ENCODE measurements around the gene DACT1. TPM values are rescaled to one million over a fixed set of nuclear protein-coding genes. Genes with fewer than 3 reads are reported as not detected.

The DACT1 gene
- total RNA-seq, 1 experiment from 2014 or later, result 4.4 TPM

- DNase-seq, result no peak
- Mint-ChIP-seq H3K36me3 (ENCODE audit: insufficient read depth in 1 of 3, low read depth in 3 of 3) (peaks cover 0 to 14% (median 0%) of the 10 kb centered on the region in 3 experiments; a peak in 3 of 7 replicates), H3K27ac (no peak overlapping the region), H3K4me3 (no peak overlapping the region), H3K9me3 (no peaks in the 10 kb centered on the region), H3K27me3 (ENCODE audit: low read depth) (no peaks in the 10 kb centered on the region; the same call in 1 of the 2 replicates), H3K4me1 (no peaks in the 10 kb centered on the region)
- H2AK5ac ChIP-seq (ENCODE audit: insufficient read length, low read length), result no peak overlapping the region
- no peak overlapping the region for H2BK120ac ChIP-seq (ENCODE audit: low read depth, low read length, poor library complexity, severe bottlenecking)
- H2BK20ac ChIP-seq (ENCODE audit: low read depth, low read length, poor library complexity, severe bottlenecking), result no peak overlapping the region
- TF ChIP-seq, protein P1, sequence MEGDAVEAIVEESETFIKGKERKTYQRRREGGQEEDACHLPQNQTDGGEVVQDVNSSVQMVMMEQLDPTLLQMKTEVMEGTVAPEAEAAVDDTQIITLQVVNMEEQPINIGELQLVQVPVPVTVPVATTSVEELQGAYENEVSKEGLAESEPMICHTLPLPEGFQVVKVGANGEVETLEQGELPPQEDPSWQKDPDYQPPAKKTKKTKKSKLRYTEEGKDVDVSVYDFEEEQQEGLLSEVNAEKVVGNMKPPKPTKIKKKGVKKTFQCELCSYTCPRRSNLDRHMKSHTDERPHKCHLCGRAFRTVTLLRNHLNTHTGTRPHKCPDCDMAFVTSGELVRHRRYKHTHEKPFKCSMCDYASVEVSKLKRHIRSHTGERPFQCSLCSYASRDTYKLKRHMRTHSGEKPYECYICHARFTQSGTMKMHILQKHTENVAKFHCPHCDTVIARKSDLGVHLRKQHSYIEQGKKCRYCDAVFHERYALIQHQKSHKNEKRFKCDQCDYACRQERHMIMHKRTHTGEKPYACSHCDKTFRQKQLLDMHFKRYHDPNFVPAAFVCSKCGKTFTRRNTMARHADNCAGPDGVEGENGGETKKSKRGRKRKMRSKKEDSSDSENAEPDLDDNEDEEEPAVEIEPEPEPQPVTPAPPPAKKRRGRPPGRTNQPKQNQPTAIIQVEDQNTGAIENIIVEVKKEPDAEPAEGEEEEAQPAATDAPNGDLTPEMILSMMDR (conservative IDR thresholded peaks at IDR 0.05), result no peak
- H3T11ph ChIP-seq (ENCODE audit: low read length), result no peak overlapping the region
- no peak overlapping the region for H3K27ac ChIP-seq (ENCODE audit: insufficient read length, low read depth, low read length)
- H3K79me2 ChIP-seq (ENCODE audit: insufficient read depth, low read length), result peaks cover 3% of the 10 kb centered on the region; the same call in 1 of the 2 replicates
- H2BK5ac ChIP-seq (ENCODE audit: insufficient read length, low read length), result no peak overlapping the region
- H3K27me3 ChIP-seq (ENCODE audit: insufficient read depth, low read length), result no peaks in the 10 kb centered on the region
- H3K9me3 ChIP-seq (ENCODE audit: control insufficient read depth, low read depth, low read length), result no peaks in the 10 kb centered on the region
- no peak overlapping the region for H2AFZ ChIP-seq (ENCODE audit: low read length)
- no peaks in the 10 kb centered on the region for H3K4me1 ChIP-seq (ENCODE audit: insufficient read depth, low read length)
- no peak overlapping the region for H4K8ac ChIP-seq (replicated peaks; ENCODE audit: insufficient read length, low read depth, low read length)
- H3K14ac ChIP-seq (ENCODE audit: insufficient read depth, low read length), result no peak overlapping the region
- H3K18ac ChIP-seq (ENCODE audit: insufficient read length, low read depth, low read length), result no peak overlapping the region
- no peak overlapping the region for H3K4ac ChIP-seq (ENCODE audit: low read depth, low read length)
- no peak overlapping the region for H3K56ac ChIP-seq (ENCODE audit: insufficient read length, low read depth, low read length)
- no peak overlapping the region for H2BK12ac ChIP-seq (ENCODE audit: insufficient read length, low read depth, low read length)
- H3K9ac ChIP-seq (ENCODE audit: extremely low read depth, insufficient read length, low read length), result no peak overlapping the region
- no peaks in the 10 kb centered on the region for H4K20me1 ChIP-seq (ENCODE audit: control insufficient read depth, insufficient read depth, insufficient read length)
- H4K91ac ChIP-seq (ENCODE audit: insufficient read length, low read depth, low read length), result no peak overlapping the region
- no peak overlapping the region for H2BK15ac ChIP-seq (ENCODE audit: low read depth, low read length)
- no peaks in the 10 kb centered on the region for H3K23me2 ChIP-seq (ENCODE audit: insufficient read length, low read depth, low read length, poor library complexity, severe bottlenecking)
- no peaks in the 10 kb centered on the region for H3K79me1 ChIP-seq (ENCODE audit: insufficient read depth, low read depth, low read length, poor library complexity, severe bottlenecking)
- H3K4me2 ChIP-seq (ENCODE audit: insufficient read depth, insufficient read length, low read length), result no peak overlapping the region
- WGBS (ENCODE audit: extremely low coverage, insufficient read length, low lambda C conversion rate), result no CpG with 5 or more reads among the region's 4 CpGs
- H4K5ac ChIP-seq (ENCODE audit: insufficient read length, low read depth, low read length), result no peak overlapping the region
- no peak overlapping the region for H3K23ac ChIP-seq (ENCODE audit: insufficient read length, low read depth, low read length)
Measured at GRCh38 chr14:58647777-58648176, 10.0 kb downstream of the DACT1 start.
